ENCODE results near the gene HEXB.

The HEXB gene

GRCh38 chr5:74640450-74640953 lies 44.5 kb upstream of the HEXB start, which contains the start of gene ENC1:
TSS of gene ENC1 (minus strand) at chr5:74640728. CDS start at chr5:74636485, 4,243 bp downstream.
- Histone ChIP-seq H3K4me3 (peak within 1 kb of the TSS; percentile 87), H3K27ac (peak within 1 kb of the TSS; percentile 50 to 91)
- peak; percentile 88 for DNase-seq (ENCODE audit: low spot score)
- TF ChIP-seq CTCF (IDR thresholded peaks at IDR 0.05), result peak; percentile 47

- peak; percentile 79 for DNase-seq (ENCODE audit: low spot score)
- H3K27ac ChIP-seq, result peak overlapping the region in 1 of 2 donors; percentile 91
- peak overlapping the region; percentile 87 for H3K4me3 ChIP-seq
- TF ChIP-seq CTCF (IDR thresholded peaks at IDR 0.05), result no peak
These were observed 43.9 kb upstream of the HEXB start for GRCh38 chr5:74640954-74641734.

GRCh38 chr5:74641735-74642542 lies 43.1 kb upstream of the HEXB start:
- no peak for TF ChIP-seq CTCF (IDR thresholded peaks at IDR 0.05)
- Histone ChIP-seq H3K27ac (peak overlapping the region in 1 of 2 donors; percentile 91), H3K4me3 (peak overlapping the region; percentile 87)
- DNase-seq (ENCODE audit: low spot score), result no peak

- H3K27ac ChIP-seq, result no peak overlapping the region
- no peak overlapping the region for H3K4me3 ChIP-seq
- TF ChIP-seq CTCF (IDR thresholded peaks at IDR 0.05), result no peak
- DNase-seq (ENCODE audit: low spot score), result no peak
These were observed 42.5 kb upstream of the HEXB start for GRCh38 chr5:74642543-74642863.

DNA sequence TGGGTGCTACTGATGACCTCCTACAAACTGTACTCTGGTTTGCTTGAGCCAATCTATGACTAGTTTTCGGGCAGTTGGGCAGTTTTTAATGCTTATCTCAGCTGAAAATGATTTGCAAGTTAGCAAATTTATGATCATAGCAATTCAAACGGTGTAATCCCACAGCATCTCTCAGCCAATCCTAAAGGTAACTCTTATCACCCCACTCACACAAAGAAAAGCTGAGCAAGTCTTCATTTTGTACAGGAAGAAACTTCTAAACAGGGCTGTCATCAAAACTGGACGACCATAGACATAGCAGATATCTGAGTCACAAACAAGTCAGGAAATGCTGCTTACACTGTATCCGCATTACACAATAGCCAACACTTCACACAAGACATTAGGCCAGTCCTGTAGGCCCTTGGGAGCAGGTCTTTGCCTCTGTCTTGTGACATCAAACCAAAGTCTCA lies 41.9 kb upstream of the HEXB start:
- no peak for DNase-seq (ENCODE audit: low spot score)
- Histone ChIP-seq H3K4me3 (no peak overlapping the region), H3K27ac (no peak overlapping the region)
- TF ChIP-seq CTCF (IDR thresholded peaks at IDR 0.05), result no peak

DNA sequence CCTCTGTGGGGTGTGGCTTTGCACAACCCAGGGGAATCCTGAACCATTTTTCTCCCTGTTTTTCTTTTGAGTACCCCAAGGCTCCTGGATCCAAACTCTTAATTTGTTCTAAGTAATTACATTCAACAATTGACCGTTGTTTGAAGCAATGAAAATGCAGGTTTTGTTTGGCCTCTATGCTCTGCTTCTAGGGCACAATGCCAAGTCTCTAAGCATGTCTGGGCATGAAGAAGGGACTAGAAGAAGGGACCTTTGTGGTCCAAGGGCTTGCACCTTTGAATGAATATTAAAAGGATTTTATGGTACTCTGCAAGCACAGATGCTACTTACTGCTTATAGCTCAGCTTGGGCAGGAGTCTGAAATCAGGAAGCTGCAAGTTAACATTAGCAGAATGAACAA lies 37.9 kb upstream of the HEXB start:
- DNase-seq (ENCODE audit: low spot score), result no peak
- Histone ChIP-seq H3K27ac (no peak overlapping the region), H3K4me3 (no peak overlapping the region)
- TF ChIP-seq CTCF (IDR thresholded peaks at IDR 0.05), result no peak
